Effector CD4-positive, alpha-beta T cell (primary cell): ENCODE results near the gene TNFRSF21.
"Not testable (repeated sequence)": the region's sequence is repeated elsewhere in the genome, so short reads cannot be mapped to it uniquely, and the experiment has no call there.

Experiments
- DNase-seq: peaks from one replicate; pipeline ENCODE4 v3.0.0-alpha.2; 2020

TNFRSF21 gene

DNA sequence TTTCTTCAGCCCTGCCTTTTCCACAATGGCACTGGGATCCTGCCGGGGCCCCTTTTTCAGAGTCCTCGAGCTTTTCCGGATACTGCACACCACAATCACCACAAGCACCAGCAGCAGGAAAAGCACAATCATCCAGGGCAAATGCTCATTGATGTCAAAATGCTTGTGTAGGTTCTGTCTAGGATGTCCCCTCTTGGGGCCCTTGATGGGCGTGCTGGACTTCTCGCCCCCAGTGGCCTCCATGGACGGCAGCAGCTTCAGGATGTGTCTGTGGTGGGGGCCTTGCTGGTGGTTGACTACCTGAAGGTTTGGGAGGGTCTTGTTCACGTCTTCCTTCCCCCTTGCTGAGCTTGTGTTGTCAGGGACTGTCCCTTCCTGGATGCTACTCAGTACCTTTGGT lies 25.7 kb downstream of the TNFRSF21 start:
- DNase-seq, result no peak

DNA sequence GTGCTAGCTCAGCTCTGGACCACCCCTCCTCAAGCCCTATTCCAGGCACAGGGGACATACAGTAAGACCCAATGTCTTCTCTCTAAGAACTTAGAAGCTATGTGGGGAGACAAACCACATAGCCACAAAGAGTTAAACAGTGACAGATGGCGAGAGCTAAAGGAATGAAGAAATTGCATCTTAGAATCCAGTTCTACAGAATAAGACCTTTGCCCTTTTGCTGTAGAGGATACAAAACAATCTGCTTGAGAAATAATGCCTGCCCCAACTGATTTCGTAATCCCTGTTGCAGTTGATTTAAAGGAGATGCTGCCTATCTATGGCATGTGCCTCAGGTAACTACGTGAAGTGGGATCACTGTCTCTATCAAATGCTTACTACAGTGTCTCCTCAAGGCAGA lies 31.2 kb downstream of the TNFRSF21 start:
- no peak for DNase-seq

DNA sequence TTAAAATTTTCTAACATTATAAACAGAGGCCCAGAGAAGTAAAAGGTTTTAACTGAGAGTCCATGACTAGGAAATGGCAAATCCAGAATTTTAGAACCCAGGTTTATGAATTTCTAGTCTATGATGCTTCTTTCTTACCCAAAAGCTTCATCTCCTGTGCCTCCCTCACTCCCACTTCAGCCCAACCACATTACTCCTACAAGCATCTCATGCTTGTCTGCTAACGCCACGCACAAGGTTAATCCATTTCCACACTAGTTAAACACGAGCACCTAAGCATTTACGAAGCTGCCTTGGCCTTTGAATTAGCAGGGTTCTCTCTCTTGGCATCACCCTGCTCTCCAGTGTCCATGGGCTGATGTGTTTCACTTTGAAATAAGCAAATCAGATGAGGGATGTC lies 32.0 kb downstream of the TNFRSF21 start:
- DNase-seq, result no peak

DNA sequence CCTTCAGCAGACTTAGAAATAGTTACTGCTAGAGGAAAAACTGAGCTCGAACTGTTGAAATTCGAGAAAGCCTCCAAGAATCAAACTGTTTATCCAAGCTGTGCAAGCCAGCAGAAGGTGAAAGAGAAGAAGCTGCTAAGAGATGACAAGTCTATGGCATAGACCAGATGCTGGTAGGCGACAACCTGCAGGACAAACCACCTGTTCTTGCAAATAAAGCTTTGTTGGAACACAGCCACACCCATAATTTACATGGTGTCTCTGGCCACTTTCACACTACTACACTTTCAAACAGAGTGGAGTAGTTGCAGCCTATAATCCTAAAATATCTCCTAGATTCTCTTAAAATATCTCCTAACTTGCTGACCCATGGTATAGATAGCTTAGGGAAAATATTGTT lies 33.3 kb downstream of the TNFRSF21 start:
- DNase-seq, result no peak

DNA sequence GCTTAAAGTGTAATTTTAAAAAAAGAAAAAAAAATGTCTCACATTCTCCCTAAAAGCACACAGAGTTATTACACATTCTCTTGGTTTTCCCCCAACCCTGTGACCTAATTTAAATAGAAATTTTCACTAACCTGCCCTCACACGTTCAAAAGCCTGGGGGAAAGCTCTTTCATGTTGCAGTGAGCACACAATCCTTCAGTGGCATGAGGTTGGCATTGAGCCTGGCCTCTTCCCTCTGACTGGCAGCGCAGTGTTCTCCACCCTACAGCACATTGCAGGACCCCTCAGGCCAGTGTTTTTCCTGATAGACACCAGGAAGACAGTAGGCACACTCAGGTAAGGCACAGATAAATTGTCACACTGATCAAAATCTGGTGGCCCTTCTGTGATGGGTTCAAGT lies 34.1 kb downstream of the TNFRSF21 start:
- no peak for DNase-seq

DNA sequence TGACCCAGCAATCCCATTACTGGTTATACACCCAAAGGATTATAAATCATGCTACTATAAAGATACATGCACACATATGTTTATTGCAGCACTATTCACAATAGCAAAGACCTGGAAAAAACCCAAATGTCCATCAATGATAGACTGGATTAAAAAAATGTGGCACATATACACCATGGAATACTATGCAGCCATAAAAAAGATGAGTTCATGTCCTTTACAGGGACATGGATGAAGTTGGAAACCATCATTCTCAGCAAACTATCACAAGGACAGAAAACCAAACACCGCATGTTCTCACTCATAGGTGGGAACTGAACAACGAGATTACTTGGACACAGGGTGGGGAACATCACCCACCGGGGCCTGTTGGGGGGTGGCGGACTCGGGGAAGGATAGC lies 34.6 kb downstream of the TNFRSF21 start:
- DNase-seq, result not testable (repeated sequence)

DNA sequence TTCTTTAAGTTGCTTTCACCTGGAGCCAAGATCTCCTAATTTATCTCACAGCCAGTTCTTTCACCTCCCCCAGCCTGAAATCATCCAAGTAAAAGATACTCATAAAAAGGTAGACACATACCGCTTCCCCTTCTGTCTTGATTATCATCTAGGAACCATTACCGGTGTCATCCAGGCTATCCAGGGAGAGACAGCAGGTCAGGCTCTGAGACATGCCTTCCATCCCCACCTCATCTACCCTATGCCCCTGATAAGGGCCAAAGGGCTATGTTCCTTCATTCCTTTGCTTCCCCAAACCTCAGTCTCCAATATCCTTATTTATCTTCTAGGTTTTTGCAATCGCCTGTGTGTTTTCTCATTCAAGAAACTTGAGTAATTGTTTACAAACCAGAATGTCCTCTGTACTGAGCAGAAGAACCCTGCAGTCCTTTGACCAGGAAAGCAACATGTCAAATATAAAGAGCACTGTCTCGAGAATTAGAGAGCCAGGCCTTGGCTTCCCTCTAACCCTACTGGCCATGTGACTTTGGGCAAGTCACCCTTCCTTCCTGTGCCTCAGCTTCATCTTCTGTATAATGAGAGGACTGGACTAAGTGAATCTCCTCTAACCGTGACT lies 41.0 kb downstream of the TNFRSF21 start:
- DNase-seq, result no peak

DNA sequence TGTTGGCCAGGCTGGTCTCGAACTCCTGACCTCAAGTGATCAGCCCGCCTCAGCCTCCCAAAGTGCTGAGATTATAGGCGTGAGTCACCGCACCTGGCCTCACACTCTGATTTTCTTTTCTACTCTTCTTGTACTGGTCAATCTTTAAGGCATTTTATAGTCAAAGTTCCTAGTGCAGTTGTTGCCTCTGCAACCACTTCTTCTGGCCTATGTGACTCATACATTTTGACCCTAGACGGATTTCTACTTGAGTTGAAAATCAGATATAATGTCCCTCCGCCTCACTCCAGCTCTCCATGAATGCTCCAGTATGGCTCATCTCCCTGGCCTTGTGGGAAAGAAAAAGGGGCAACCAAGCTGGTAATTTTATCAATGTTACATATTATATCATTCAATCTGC lies 42.4 kb downstream of the TNFRSF21 start:
- DNase-seq, result no peak

DNA sequence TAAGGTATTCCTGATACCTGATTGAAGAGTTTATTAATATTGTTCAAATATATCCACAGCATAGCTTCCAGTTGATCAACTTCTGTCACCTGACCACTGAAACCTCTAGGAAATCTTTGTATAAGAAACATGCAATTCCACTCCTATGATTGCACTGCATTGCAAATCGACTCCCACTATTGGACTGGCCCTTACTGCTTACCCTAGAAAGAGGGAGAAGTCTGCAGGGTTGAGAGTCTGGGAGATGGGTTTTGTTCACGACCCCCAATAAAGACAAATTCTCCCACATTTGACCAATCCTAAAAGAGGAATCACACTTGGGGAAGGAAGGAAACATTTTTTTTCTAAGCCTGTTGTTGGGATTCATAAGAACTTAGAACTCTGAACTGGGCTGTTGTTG lies 43.7 kb downstream of the TNFRSF21 start:
- DNase-seq, result no peak

DNA sequence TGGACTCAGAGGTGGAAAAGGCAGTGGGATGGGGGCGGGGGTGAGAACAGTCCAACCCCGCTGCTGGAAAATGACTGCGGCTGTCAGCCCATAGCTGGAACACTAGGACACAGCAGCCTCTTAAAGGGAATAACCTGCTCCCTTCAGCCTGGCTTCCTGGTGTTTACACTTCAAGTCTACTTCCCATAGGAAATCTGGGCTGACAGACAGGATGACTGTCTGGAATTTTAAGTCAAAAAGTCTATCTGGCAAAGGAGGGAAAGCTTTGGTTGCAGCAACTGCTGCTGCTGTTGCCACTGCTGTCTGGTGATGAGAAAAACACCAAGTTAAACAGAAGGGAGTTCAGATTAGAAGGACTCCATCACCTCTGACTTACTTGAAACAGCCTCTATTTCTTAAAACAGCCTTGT lies 44.9 kb downstream of the TNFRSF21 start:
- DNase-seq, result no peak

DNA sequence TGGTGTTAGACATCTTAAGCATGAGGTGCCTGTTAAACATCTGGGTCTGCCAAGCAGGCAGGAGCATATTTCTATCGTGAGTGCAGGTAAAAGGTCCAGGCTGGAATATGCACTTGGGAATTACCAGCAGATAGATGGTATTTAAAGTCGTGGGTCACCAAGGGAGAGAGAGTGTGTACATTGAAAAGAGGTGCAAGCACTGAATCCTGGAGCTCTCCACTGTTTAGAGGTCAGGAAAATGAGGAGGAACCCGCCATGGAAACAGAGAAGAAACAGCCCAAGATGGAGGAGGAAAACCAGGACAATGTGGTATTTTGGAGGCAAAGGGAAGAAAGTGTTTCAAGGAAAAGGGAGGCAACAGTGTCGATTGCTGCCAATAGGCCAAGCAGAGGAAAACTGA lies 46.4 kb downstream of the TNFRSF21 start:
- DNase-seq, result no peak

DNA sequence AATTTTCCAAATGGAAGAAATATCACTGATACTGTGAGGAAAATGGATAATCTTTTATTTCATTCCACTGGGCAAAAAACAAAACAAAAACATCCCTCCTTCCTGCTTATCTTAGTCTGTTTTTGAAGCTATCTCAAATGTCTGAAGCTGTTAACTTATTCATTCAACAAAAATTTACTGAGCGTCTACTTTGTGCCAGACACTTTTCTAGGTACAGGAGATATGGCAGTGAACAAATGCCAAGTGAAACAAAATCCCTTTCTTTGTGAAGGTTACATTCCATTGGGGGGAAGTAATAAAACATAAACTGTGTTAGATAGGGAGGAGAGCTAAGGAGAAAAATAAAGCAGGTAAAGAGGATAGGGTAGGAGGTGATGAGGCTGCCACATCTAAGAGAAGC lies 47.5 kb downstream of the TNFRSF21 start:
- no peak for DNase-seq

DNA sequence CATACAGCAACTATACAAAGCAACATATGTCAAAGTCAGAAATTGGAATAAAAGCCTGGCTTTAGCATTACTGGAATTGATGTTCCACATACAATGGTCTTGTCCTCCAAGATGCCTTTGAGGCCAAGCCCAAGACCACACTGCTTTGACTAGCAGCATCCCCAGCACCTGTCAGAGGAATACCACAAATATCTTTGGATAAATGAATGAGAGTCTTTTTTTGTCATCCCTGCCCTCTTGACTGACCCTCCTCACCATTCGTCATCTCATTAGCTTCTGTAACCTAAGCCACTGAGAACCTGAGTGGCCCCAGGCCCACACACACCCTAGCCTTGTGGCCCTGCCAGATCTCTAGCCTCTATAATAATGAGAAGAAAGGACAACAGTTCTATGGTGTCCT lies 48.5 kb downstream of the TNFRSF21 start:
- no peak for DNase-seq

DNA sequence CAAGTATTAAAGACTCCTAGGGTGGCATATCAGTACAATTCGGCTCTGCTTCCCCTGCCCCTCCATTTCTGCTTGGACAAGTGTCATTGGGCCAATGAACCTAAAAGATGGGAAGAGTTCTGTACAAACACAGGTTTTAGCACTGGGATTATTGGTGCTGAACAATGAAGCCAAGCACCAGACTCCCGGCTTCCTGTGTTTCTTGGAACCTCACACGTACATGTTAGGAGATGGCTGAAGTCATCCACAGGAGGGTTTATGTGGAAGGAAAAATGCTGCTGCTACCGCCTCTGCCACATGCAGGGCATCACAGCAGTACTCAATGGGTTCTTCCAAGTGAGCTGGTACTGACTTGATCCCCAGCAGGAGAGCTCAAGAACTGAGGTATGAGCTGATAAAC lies 49.7 kb downstream of the TNFRSF21 start:
- DNase-seq, result no peak

DNA sequence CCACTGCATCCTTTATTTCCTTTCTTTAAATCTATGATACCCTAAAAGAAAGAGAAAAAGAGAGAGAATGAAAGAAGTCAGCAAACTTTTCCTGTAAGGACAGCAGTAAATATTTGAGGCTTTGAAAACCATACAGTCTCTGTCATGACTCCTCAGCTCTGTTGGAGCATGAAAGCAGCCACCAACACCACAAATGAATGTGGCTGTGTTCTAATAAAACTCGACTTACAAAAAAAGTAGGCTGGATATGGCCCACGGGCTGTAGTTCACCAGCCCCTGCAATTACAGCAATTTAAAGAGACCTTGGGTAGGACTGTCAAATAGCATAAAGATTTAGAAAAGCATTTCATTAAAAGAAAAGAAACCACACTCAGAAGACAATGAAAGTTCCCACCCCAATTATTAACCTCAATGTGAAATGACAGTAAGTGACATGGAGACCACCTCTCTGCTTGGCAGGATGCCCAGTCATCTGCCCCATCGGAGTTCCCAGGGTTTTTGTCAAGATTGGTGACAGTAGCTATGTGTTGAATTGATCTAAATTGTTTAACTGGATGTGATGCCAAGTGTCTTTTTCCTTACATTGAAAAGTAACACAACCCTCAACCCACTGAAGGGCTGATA lies 50.9 kb downstream of the TNFRSF21 start:
- no peak for DNase-seq

DNA sequence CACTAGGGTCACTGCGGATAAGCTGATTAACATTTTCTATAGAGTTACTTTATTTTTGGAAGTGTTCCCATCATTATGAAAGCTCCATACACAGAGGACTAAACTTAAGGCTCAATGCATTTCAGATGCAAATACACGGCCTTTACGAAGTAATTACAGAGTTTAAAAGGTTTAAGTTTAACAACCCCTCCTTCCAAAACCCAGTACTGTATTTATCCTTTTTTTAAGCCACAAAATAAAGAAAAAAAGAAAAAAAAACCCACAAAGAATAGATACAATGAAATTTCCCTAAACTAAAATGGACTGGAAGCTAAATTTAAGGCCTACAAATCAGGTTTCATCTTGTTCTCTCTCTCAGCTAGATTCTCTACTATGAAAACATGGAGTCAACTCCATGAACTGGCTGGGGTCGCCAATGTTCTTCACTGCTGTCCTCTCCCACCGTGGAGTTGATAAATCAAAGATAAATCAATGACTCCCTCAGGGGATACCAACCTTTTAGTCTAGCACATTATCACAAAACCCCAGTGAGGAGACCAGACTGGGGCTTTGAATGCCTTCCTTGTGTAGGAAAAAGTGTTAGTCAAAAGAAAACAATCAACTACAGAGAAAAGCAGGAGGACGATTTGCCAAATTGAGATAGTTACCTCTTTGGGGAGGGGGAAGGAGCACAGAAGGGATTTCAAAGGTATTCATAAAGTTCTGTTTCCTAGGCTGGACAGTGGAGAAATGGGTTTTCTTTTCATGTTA lies 52.5 kb downstream of the TNFRSF21 start:
- DNase-seq, result no peak

DNA sequence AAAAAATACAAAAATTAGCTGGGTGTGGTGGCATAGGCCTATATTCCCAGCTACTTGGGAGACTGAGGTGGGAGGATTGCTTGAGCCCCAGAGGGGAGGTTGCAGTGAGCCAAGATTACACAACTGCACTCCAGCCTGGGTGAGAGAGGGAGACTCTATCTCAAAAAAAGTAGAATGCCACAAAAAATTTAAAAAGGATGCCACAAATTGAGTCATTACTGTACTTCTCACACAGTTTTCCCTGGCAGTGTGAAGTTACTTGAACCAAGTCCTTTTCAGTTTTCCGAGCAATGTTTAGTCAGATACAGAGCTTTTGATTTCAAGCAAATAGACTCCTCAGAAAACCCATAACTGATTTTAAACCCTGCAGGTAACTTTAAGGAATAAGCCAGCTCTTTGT lies 53.3 kb downstream of the TNFRSF21 start:
- DNase-seq, result no peak

DNA sequence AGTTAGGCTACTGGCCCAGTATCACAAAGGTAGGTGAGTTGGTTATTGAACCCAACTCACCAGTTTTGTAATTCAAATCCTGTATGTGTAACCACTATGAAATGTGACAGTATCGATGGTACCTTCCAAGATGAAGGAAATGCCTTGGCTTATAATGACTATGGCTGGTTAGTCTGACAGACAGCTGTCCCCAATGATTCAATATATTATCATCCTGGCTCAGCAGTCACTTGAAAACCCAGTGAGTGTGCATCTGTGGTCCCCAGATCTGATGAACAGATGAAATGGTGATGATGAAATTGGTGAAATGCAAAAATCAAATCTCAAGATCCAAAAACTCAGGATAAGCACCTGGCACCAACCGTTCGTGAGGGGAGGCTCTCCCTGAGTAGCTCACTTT lies 54.8 kb downstream of the TNFRSF21 start:
- DNase-seq, result no peak

DNA sequence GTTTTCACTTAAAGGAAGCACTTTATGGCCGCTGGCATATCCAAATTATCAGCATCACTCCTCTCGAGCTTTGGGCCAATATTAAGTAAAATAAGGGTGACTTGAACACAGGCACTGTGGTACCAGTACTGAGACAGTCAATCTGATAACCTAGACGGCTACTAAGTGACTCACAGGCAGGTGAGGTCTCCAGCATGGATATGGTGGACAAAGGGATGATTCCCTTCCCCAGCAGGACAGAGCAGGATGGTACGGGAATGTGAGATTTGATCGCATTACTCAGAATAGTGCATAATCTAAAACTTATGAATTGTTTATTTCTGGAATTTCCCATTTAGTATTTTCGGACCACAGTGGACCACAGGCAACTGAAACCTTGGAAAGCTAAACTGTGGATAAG lies 55.7 kb downstream of the TNFRSF21 start:
- DNase-seq, result no peak

DNA sequence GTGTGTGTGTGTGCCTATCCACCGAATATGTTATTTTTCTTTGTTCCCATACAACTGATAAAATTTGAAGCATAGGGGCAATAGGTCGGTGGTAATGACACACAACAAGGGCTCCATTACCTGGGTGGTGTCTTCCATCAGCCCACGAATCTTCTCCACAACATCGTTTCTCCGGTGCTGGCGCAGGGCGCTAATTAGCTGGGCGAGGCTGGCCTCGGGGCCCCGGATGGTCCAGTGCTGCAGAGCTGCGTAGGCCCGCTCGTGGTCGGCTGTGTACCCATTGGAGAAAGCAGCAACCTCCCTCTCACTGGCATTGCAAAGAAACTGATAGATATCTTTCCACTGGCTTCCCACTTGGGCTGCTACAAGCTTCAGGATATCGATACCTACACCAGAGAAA lies 56.6 kb downstream of the TNFRSF21 start:
- no peak for DNase-seq

DNA sequence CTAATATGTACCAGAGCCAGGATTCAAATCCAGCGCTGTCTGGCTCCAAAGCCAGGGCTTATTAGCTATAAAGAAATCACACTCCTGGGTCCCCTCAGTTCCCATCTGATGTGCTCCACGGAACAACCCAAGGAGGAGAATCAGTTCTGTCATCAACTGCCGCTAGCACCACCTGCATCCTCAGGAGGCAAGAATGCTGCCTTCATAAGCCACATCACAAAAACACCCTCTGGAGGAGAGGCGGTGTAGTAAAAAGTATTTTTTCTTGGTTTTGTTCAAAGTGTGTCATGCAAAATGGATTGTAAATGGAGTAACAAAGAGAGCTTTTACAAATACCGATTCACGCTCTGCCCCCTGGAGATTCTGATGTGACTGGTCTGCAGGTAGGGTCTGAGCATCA lies 57.1 kb downstream of the TNFRSF21 start:
- DNase-seq, result no peak

DNA sequence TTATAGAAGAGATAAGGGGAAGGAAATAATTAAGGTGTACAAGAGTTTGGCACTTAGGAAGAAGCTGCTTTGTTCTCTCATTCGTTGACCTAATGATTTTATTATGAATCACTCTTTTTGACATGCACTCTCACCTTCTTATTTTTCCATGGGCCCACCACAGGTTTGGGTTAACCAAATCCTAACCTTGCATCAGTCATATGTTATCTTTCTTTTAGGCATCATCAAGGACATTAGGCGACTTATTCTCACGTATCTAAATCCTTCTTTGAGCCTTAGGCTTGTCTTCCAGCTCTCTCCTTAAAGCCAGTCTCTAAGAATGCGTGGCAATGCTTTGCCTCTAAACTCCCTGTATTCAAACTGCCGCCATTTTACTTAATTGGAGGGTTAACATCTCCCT lies 58.3 kb downstream of the TNFRSF21 start:
- DNase-seq, result no peak

DNA sequence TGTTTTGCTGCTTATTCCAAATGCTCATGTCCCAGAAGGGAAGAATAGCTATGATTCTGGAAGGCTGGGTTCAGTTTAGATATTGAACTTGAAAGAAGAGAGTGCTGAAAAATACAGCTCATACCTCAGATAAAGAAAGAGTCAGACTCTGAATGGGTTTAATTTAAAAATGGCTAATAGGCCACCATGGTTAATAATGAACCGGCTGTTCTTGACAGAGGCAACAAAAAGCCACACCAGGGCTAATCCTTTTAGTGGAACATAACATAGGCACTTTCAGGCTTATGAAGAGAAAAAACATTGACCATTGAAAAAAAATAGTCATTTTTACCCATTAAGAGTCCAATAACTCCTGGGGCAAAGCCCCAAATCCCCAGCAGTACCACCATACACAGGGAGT lies 59.4 kb downstream of the TNFRSF21 start:
- no peak for DNase-seq

DNA sequence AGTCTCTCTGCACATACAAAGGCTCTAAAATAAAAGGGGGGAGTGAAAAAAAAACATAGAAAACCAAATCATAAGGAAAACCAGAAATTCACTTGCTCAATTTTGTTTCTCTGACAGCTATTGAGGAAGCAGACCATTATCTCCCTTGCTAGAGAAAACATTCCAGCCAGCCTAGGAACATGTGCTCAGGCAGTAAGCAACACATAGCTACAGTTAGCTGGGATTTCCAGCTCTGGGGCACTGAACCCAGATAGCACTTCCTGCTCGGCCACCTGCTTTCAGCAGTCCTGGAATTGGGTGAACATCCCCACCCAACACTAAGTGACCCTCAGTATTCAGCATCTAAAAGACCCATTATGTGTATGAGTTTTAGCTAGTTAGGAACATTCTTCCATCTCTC lies 61.3 kb downstream of the TNFRSF21 start:
- no peak for DNase-seq
